LNCaP clone FGC (cell line): ENCODE results near the gene SLC44A2.

Experiments
- DNase-seq: peaks from one replicate; pipeline ENCODE4 v3.0.0-alpha.2; 2011; ENCODE audit warnings: low read depth
- H3K4me3 ChIP-seq: 2 replicates; pipeline ENCODE4 v1.5.1; 2011; ENCODE audit warnings: mild to moderate bottlenecking, low read depth, low read length, control low read depth
- CTCF ChIP-seq: IDR thresholded peaks from 2 replicates; pipeline ENCODE4 v1.5.1; 2012; ENCODE audit warnings: mild to moderate bottlenecking; ENCODE audit not compliant: control insufficient read depth, insufficient read depth; ENCODE audit errors: extremely low read depth

The SLC44A2 gene

GRCh38 chr19:10602330-10603083 lies 22.8 kb upstream of the SLC44A2 start:
- DNase-seq = no peak
- no peak for TF ChIP-seq CTCF
- H3K4me3 ChIP-seq = peak overlapping the region; percentile 61

- DNase-seq = no peak
- peak overlapping the region; percentile 61 for H3K4me3 ChIP-seq
- no peak for TF ChIP-seq CTCF
Observed at GRCh38 chr19:10603084-10603872, 22.1 kb upstream of the SLC44A2 start.

GRCh38 chr19:10603873-10604459 lies 21.4 kb upstream of the SLC44A2 start:
- DNase-seq = no peak
- TF ChIP-seq CTCF = no peak
- H3K4me3 ChIP-seq = no peak overlapping the region

- TF ChIP-seq CTCF = no peak
- no peak for DNase-seq
- no peak overlapping the region for H3K4me3 ChIP-seq
Observed at GRCh38 chr19:10604460-10604980, 20.8 kb upstream of the SLC44A2 start.

- no peak overlapping the region for H3K4me3 ChIP-seq
- no peak for DNase-seq
- TF ChIP-seq CTCF = no peak
Observed at GRCh38 chr19:10611907-10612306, 13.4 kb upstream of the SLC44A2 start.

- no peak for TF ChIP-seq CTCF
- no peak overlapping the region for H3K4me3 ChIP-seq
- no peak for DNase-seq
Observed at GRCh38 chr19:10612499-10613119, 12.7 kb upstream of the SLC44A2 start.
